Measurements from ENCODE around the gene ARL3. TPM values are rescaled to one million over a fixed set of nuclear protein-coding genes. Genes with fewer than 3 reads are reported as not detected.

ARL3 gene
- total RNA-seq, 1 donor, result 5.8 TPM

DNA sequence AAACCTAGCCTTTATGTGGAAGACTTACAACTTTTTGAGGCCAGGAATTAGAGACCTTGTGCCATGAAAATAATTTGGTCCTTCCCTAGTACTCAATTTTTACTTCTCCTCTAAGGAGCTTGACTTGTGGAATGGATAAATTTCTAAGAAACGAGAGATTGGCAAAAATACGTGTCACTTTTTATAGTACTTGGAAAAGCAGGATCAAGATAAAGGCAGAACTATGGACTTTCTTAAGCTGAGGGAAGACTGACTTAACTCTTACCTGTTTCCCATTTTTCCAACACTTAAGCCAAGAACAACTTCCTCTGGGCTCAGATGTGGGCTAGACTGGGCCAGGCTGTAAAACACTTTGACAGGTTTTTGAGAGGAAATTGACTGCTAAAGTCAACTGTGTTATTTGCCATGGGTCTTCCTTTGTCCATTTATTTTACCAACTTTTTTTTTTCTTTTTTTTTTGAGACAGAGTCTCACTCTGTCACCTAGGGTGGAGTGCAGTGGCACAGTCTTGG is 27.6 kb upstream of the ARL3 start:
- peaks cover 31% of the 10 kb centered on the region for H3K79me2 ChIP-seq (ENCODE audit: insufficient read depth, low read length)
- no peak for DNase-seq (ENCODE audit: insufficient read length, low spot score, missing footprints)
- H3K27me3 ChIP-seq (ENCODE audit: insufficient read depth, low read length), result no peaks in the 10 kb centered on the region
- TF ChIP-seq, protein P1, sequence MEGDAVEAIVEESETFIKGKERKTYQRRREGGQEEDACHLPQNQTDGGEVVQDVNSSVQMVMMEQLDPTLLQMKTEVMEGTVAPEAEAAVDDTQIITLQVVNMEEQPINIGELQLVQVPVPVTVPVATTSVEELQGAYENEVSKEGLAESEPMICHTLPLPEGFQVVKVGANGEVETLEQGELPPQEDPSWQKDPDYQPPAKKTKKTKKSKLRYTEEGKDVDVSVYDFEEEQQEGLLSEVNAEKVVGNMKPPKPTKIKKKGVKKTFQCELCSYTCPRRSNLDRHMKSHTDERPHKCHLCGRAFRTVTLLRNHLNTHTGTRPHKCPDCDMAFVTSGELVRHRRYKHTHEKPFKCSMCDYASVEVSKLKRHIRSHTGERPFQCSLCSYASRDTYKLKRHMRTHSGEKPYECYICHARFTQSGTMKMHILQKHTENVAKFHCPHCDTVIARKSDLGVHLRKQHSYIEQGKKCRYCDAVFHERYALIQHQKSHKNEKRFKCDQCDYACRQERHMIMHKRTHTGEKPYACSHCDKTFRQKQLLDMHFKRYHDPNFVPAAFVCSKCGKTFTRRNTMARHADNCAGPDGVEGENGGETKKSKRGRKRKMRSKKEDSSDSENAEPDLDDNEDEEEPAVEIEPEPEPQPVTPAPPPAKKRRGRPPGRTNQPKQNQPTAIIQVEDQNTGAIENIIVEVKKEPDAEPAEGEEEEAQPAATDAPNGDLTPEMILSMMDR (IDR thresholded peaks at IDR 0.05; ENCODE audit: extremely low read depth, low read depth, low read length), result no peak
- no peak overlapping the region for H3K4me3 ChIP-seq (ENCODE audit: insufficient read depth, low read length)
- no peak overlapping the region for H3K27ac ChIP-seq (ENCODE audit: low read depth, low read length)
- H4K20me1 ChIP-seq (ENCODE audit: insufficient read depth, low read length), result peaks cover 4% of the 10 kb centered on the region
- no peaks in the 10 kb centered on the region for H3K9me3 ChIP-seq (ENCODE audit: low read depth, low read length)
- H3K4me1 ChIP-seq (ENCODE audit: insufficient read depth, low read length), result peaks cover 11% of the 10 kb centered on the region
- H2AFZ ChIP-seq (ENCODE audit: low read length), result no peak overlapping the region
- H3K36me3 ChIP-seq (ENCODE audit: insufficient read depth, low read length), result peaks cover 5% of the 10 kb centered on the region
- no peak overlapping the region for H3K4me2 ChIP-seq (ENCODE audit: insufficient read depth, low read length)

DNA sequence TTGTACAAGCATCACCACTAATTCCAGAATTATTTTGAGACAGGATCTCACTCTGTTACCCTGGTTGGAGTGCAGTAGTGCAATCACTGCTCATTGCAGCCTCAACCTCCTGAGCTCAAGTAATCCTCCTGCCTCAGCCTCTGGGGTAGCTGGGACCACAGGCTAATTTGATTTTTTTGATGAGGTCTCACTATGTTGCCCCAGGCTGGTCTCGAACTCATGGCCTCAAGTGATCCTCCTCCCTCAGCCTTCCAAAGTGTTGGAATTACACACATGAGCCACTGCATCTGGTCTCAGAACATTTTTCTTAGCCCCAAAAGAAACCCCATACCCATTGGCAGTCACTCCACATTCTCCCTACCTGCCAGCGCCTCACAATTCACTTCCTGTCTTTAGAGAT is 26.0 kb upstream of the ARL3 start:
- no peaks in the 10 kb centered on the region for H4K20me1 ChIP-seq (ENCODE audit: insufficient read depth, low read length)
- H3K27me3 ChIP-seq (ENCODE audit: insufficient read depth, low read length), result no peaks in the 10 kb centered on the region
- no peak overlapping the region for H3K4me3 ChIP-seq (ENCODE audit: insufficient read depth, low read length)
- DNase-seq (ENCODE audit: insufficient read length, low spot score, missing footprints), result no peak
- H3K9me3 ChIP-seq (ENCODE audit: low read depth, low read length), result no peaks in the 10 kb centered on the region
- no peak overlapping the region for H2AFZ ChIP-seq (ENCODE audit: low read length)
- no peak overlapping the region for H3K27ac ChIP-seq (ENCODE audit: low read depth, low read length)
- peaks cover 6% of the 10 kb centered on the region for H3K4me1 ChIP-seq (ENCODE audit: insufficient read depth, low read length)
- H3K79me2 ChIP-seq (ENCODE audit: insufficient read depth, low read length), result peaks cover 15% of the 10 kb centered on the region
- TF ChIP-seq, protein P1 (IDR thresholded peaks at IDR 0.05; ENCODE audit: extremely low read depth, low read depth, low read length), result no peak
- H3K4me2 ChIP-seq (ENCODE audit: insufficient read depth, low read length), result no peak overlapping the region
- peaks cover 5% of the 10 kb centered on the region for H3K36me3 ChIP-seq (ENCODE audit: insufficient read depth, low read length)

DNA sequence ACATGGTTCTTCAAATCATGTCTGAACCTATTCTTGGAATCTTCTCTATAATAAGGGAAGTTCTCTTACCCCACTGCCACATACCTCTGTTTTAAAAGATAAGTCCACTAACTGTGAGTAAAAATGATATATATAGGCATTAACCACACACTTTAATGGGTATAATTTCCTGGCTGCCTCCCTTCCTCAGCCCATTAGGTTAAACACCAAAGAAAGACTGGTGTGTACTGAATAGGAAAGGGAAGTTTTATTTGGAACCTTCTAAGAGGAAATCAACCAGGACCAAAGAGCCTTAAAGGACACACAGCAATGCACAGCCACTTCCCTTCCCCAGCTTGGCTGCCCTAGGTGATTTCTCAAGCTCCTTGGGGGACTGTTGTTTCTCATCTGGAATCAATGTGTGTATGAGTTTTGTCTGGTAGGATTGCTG is 24.5 kb upstream of the ARL3 start:
- peak; percentile 6 for DNase-seq (ENCODE audit: insufficient read length, low spot score, missing footprints)
- TF ChIP-seq, protein P1 (IDR thresholded peaks at IDR 0.05; ENCODE audit: extremely low read depth, low read depth, low read length), result no peak

DNA sequence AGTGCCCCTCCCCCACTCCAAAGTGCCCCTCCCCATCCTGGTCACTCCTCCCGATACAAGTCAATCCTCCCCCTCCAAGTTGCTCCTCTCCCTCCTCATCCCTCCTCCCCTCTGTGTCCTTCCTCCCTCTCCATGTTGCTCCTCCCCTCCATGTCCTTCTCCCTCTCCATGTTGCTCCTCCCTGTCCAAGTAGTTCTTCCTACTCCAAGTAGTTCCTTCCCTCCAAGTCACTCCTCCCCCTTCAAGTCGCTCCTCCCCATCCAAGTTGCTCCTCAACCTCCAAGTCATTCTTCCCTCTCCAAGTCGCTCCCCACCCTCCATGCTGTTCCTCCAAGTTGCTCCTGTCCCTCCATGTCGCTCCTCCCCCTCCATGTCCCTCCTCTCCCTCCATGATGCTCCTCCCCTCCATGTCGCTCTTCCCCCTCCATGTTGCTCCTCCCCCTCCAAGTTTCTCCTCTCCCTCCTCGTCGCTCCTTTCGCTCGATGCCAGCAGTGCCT is 20.9 kb upstream of the ARL3 start:
- Histone ChIP-seq H3K9me3 (ENCODE audit: low read depth, low read length) (no peaks in the 10 kb centered on the region), H3K4me3 (ENCODE audit: insufficient read depth, low read length) (no peak overlapping the region), H3K79me2 (ENCODE audit: insufficient read depth, low read length) (no peaks in the 10 kb centered on the region), H3K4me1 (ENCODE audit: insufficient read depth, low read length) (no peaks in the 10 kb centered on the region), H2AFZ (ENCODE audit: low read length) (no peak overlapping the region), H3K4me2 (ENCODE audit: insufficient read depth, low read length) (no peak overlapping the region), H3K36me3 (ENCODE audit: insufficient read depth, low read length) (peaks cover 24% of the 10 kb centered on the region), H3K27me3 (ENCODE audit: insufficient read depth, low read length) (no peaks in the 10 kb centered on the region), H4K20me1 (ENCODE audit: insufficient read depth, low read length) (no peaks in the 10 kb centered on the region), H3K27ac (ENCODE audit: low read depth, low read length) (no peak overlapping the region)
- no peak for DNase-seq (ENCODE audit: insufficient read length, low spot score, missing footprints)
- TF ChIP-seq, protein P1 (IDR thresholded peaks at IDR 0.05; ENCODE audit: extremely low read depth, low read depth, low read length), result no peak

More for the DNA sequence above, 24.5 kb upstream of the ARL3 start:
- Histone ChIP-seq H3K27me3 (ENCODE audit: insufficient read depth, low read length) (no peaks in the 10 kb centered on the region), H2AFZ (ENCODE audit: low read length) (no peak overlapping the region), H3K27ac (ENCODE audit: low read depth, low read length) (no peak overlapping the region), H3K4me1 (ENCODE audit: insufficient read depth, low read length) (peaks cover 4% of the 10 kb centered on the region), H3K4me3 (ENCODE audit: insufficient read depth, low read length) (no peak overlapping the region), H3K4me2 (ENCODE audit: insufficient read depth, low read length) (no peak overlapping the region), H3K36me3 (ENCODE audit: insufficient read depth, low read length) (peaks cover 8% of the 10 kb centered on the region), H3K79me2 (ENCODE audit: insufficient read depth, low read length) (no peaks in the 10 kb centered on the region), H3K9me3 (ENCODE audit: low read depth, low read length) (no peaks in the 10 kb centered on the region), H4K20me1 (ENCODE audit: insufficient read depth, low read length) (no peaks in the 10 kb centered on the region)

Data from osteoblast (primary cell).